GM21367 (cell line): ENCODE measurements around the gene SEPHS2.
"Not testable (repeated sequence)": the region's sequence is repeated elsewhere in the genome, so short reads cannot be mapped to it uniquely, and the experiment has no call there.

Source experiments
- ATAC-seq: cut with Tn5 transposase; IDR thresholded peaks from one replicate; pipeline ENCODE4 v1.9.1; 2021; ENCODE audit not compliant: unreplicated experiment

SEPHS2 gene

GRCh38 chr16:30470170-30470512 lies 24.5 kb upstream of the SEPHS2 start:
- ATAC-seq, result no peak

- no peak for ATAC-seq
Observed at GRCh38 chr16:30464078-30464477, 18.4 kb upstream of the SEPHS2 start.

GRCh38 chr16:30461426-30461825 lies 15.8 kb upstream of the SEPHS2 start:
- not testable (repeated sequence) for ATAC-seq

GRCh38 chr16:30459456-30459855 lies 13.8 kb upstream of the SEPHS2 start:
- no peak for ATAC-seq

DNA sequence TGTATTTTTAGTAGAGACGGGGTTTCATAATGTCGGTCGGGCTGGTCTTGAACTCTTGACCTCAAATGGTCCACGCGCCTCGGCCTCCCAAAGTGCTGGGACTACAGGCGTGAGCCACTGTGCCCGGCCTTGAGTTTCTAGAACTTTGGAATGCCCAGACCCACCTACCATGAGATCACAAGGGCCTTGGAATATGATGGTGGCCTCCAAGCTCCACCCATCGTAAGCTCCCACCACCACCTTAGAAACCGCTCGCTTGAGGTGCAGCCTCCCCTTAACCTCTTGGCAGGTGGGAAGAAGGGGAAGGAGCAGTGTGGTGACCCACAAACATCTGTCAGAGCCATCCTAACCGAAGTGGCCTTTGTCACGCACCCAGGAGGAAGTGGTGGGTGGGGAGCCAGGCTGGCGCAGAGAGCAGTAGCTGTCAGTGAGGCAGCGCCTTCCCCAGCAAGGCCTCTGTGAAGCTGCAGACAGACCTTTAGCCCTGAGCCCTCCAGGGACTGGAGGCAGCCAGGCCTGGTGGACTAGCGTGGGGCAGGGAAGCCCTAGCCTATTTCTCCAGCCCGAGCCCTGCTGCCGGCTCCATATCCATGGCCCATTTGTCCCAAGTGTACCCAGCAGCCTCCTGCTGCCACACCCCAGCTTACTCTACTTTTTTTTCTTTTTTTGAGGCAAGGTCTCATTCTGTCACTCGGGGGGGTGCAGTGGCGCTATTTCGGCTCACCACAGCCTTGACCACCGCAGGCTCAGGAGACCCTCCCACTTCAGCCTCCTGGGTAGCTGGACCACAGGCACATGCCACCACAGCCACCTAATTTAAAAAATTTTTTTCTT lies 13.1 kb upstream of the SEPHS2 start:
- peak; percentile 61 for ATAC-seq

DNA sequence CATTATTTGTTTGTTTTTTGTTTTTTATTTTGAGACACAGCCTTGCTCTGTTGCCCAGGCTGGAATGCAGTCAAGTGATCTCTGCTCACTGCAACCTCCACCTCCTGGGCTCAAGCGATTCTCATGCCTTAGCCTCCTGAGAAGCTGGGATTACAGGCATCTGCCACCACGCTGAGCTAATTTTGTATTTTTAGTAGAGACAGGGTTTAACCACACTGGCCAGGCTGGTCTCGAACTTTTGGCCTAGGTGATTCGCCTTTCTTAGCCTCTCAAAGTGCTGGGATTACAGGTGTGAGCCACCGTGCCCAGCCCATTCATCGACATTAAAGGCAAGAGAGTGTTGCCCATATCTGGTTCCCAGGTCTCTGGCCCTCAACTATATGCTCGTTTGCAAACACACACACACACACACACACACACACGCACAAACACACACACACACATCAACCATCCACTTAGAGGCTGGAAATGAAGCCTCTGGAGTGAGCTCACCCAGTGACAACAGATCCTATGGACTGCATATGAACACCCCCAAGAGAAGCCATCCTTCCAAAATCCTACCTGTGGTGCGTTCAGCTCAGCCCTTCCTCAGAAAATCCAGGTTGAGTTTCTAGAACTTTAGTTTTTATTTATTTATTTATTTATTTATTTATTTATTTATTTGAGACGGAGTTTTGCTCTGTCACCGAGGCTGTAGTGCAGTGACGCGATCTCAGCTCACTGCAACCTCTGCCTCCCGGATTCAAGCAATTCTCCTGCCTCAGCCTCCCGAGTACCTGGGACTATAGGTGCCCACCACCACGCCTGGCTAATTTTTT lies 12.3 kb upstream of the SEPHS2 start:
- no peak for ATAC-seq

- ATAC-seq, result no peak
Observed at GRCh38 chr16:30457256-30457655, 11.6 kb upstream of the SEPHS2 start.

DNA sequence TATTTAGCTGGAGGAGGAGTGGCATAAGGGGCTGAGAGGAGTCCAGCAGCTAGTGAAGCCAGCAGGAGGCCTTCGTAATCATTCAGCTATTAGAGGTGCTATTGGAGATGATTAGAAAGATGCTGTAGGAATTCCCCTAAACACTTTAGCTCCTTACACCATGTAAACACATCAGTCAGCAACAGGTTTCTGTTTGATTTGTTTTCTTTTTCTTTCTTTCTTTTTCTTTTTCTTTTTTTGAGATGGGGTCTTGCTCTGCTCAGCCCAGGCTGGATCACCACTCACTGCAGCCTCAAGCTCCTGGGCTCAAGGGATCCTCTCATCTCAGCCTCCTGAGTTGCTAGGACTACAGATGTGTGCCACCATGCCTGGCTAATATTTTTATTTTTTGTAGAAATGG lies 10.6 kb upstream of the SEPHS2 start:
- ATAC-seq, result no peak

- not testable (repeated sequence) for ATAC-seq
Observed at GRCh38 chr16:30452709-30453580, 7.3 kb upstream of the SEPHS2 start.

DNA sequence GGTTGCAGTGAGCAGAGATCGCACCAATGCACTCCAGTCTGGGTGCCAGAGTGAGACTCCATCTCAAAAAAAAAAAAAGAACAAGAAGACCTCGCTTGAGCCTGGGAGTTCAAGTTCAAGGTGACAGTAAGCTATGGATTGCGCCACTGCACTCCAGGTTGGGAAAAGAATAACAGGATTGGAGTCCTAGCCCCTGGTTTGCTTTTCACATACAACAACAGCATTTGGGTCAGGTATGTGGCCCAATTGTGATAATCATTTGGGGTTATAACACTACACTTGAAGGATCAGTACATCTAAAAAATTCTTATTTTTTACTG lies 3.4 kb upstream of the SEPHS2 start:
- ATAC-seq, result no peak

GRCh38 chr16:30447512-30448226 lies 2.0 kb upstream of the SEPHS2 start:
- ATAC-seq, result no peak

- no peak for ATAC-seq
Observed at GRCh38 chr16:30446203-30446595, 525 bp upstream of the SEPHS2 start.

DNA sequence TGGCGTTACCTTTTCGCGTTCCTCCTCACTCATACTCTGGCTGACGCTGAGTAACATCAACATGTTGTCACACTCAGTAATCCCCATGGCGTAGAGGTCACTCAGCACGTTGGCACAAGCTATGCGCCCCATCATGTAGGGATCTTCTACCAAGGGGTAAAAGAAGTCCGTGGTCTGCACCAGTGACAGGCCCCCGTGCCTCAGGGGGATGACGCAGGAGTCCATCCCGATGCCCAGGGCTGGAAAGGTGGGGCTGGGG lies 596 bp downstream of the SEPHS2 start:
- peak; percentile 6 for ATAC-seq

GRCh38 chr16:30444231-30445148 lies 1.2 kb downstream of the SEPHS2 start:
- ATAC-seq, result no peak

- ATAC-seq, result no peak
Observed at GRCh38 chr16:30443631-30444030, 2.0 kb downstream of the SEPHS2 start.

DNA sequence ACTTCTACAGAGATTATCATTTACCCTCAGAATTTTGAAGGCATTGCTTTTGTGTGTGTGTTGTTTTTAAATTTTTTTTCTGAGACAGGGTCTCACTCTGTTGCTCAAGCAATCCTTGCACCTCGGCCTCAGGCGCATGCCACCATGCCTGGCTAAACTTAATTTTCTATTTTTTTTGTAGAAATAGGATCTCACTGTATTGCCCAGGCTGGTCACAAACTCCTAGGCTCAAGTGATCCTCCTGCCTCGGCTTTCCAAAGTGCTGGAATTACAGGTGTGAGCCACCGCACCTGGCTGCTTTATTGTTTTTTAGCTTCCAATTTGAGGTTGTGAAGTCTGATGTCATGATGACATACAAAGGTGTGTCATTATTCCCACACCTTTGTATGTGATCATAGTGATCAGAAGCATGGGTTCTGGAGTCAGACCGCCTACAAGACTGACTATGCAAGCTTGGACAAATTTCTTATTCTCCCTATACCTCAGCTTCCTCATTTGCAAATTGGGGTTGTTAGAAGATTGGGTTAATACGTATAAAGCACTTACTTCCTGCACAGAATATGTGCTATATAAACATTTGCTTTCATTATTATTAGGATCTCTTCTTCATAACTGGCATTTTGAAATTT lies 5.8 kb downstream of the SEPHS2 start:
- no peak for ATAC-seq

GRCh38 chr16:30438835-30439234 lies 6.8 kb downstream of the SEPHS2 start:
- no peak for ATAC-seq

DNA sequence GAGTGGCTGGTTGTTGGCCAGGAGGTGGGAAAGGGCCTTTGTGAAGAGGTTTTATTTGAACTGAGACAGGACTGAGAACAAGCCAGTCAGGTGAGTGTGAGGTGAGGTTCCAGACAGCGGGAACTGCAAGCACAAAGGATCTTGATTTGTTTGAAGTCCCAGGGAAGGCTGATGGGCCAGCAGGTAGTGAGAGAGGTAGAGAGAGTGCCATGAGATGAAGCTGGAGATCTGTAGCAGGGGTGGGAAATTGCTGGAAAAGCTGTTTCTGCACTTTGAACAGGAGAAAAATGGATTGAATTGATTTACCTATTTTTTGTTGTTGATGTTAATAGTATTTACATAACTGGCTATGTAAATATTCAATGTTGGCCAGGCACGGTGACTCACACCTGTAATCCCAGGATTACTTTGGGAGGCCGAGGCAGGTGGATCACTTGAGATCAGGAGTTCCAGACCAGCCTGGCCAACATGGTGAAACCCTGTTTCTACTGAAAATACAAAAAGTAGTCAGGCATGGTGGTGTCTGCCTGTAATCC lies 8.1 kb downstream of the SEPHS2 start:
- ATAC-seq, result no peak

- no peak for ATAC-seq
Observed at GRCh38 chr16:30434852-30435251, 10.8 kb downstream of the SEPHS2 start.
